BLaER1 treated with 17β-estradiol and CSF1 and Interleukin-3, amounts not matched to agents 10 nM and 100 nM (cell line): ENCODE measurements around the gene MUCL3.
"Not testable (repeated sequence)": the region's sequence is repeated elsewhere in the genome, so short reads cannot be mapped to it uniquely, and the experiment has no call there.

ENCODE experiments used
- H3K27ac ChIP-seq, 11 experiments: shearing (Covaris generic); formaldehyde crosslinking; 2 replicates each; pipeline ENCODE4 v1.8.1; 2022
- H3K27me3 ChIP-seq, 11 experiments: shearing (Covaris generic); formaldehyde crosslinking; 2 replicates each; pipeline ENCODE4 v1.8.1; 2022
- H3K36me3 ChIP-seq, 11 experiments: shearing (Covaris generic); formaldehyde crosslinking; 2 replicates each; pipeline ENCODE4 v1.8.1; 2022
- H3K4me1 ChIP-seq, 10 experiments: shearing (Covaris generic); formaldehyde crosslinking; 2 replicates each; pipeline ENCODE4 v1.8.1; 2022
- H3K4me2 ChIP-seq, 11 experiments: shearing (Covaris generic); formaldehyde crosslinking; 2 replicates each; pipeline ENCODE4 v1.8.1; 2022
- H3K4me3 ChIP-seq, 10 experiments: shearing (Covaris generic); formaldehyde crosslinking; 2 replicates each; pipeline ENCODE4 v1.8.1; 2022
- H3K9ac ChIP-seq, 11 experiments: shearing (Covaris generic); formaldehyde crosslinking; 2 replicates each; pipeline ENCODE4 v1.8.1; 2022
- H3K9me3 ChIP-seq, 11 experiments: shearing (Covaris generic); formaldehyde crosslinking; replicated peaks in 1 of 11; 2 replicates each; pipeline ENCODE4 v1.8.1; 2022
- H4K20me1 ChIP-seq, 11 experiments: shearing (Covaris generic); formaldehyde crosslinking; 2 replicates each; pipeline ENCODE4 v1.8.1; 2022
- Cebpa-rat ChIP-seq, 11 experiments: shearing (Covaris generic); IDR thresholded peaks; 2 replicates each; pipeline ENCODE4 v1.8.1; 2022

The MUCL3 gene

DNA sequence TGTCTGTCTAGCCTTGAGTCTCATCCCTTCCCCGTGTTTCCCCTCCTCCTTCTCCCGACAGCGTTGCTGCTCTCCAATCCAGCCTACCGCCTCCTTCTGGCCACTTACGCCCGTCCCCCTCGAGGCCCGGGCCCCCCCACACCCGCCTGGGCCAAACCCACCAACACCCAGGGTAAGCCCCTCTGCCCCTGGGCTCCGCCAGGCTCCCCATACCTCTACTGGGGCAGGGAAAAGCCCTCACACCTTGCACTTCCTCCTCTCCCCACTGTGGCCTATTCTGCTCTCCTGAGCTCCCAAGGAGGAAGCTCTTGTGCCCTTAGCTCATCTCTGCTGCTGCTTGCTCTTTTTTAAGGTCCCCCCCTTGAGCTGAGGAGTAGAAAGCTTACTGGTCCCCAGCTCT lies 45.4 kb upstream of the MUCL3 start:
- Histone ChIP-seq H3K9me3 (no peaks in the 10 kb centered on the region), H3K9ac (0 out of 22 replicates have a peak overlapping the region, but pooled peaks of 1 of the 11 experiments have one; percentile 29), H3K27me3 (no peaks in the 10 kb centered on the region), H3K27ac (no peak overlapping the region), H3K4me2 (peak overlapping the region in 1 of 11 experiments; percentile 10; a peak in 3 of 22 replicates), H3K4me3 (no peak overlapping the region), H3K4me1 (peaks cover 0 to 17% (median 9%) of the 10 kb centered on the region in 10 experiments; a peak in 13 of 20 replicates), H4K20me1 (peaks cover 0 to 4% (median 0%) of the 10 kb centered on the region in 11 experiments; a peak in 2 of 22 replicates), H3K36me3 (peaks cover 53 to 97% (median 93%) of the 10 kb centered on the region in 11 experiments)
- TF ChIP-seq Cebpa-rat (IDR thresholded peaks at IDR 0.05) = no peak

DNA sequence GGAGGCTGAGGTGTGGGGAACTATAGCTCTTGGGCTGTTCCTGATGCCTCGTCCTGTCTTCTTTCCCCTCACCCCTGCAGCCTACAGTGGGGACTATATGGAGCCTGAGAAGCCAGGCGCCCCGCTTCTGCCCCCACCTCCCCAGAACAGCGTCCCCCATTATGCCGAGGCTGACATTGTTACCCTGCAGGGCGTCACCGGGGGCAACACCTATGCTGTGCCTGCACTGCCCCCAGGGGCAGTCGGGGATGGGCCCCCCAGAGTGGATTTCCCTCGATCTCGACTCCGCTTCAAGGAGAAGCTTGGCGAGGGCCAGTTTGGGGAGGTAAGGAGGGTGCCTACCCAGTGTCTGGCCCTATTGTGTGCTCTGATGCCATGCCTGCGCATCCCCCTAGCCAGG lies 44.2 kb upstream of the MUCL3 start:
- peaks cover 43 to 87% (median 83%) of the 10 kb centered on the region in 11 experiments for H3K36me3 ChIP-seq
- H4K20me1 ChIP-seq = no peaks in the 10 kb centered on the region; a peak in 1 of 22 replicates
- H3K4me1 ChIP-seq = peaks cover 0 to 13% (median 6%) of the 10 kb centered on the region in 10 experiments; a peak in 10 of 20 replicates
- H3K9ac ChIP-seq = no peak overlapping the region
- H3K27me3 ChIP-seq = no peaks in the 10 kb centered on the region
- no peaks in the 10 kb centered on the region for H3K9me3 ChIP-seq
- H3K4me2 ChIP-seq = no peak overlapping the region
- H3K4me3 ChIP-seq = no peak overlapping the region
- no peak overlapping the region for H3K27ac ChIP-seq
- no peak for TF ChIP-seq Cebpa-rat (IDR thresholded peaks at IDR 0.05)

DNA sequence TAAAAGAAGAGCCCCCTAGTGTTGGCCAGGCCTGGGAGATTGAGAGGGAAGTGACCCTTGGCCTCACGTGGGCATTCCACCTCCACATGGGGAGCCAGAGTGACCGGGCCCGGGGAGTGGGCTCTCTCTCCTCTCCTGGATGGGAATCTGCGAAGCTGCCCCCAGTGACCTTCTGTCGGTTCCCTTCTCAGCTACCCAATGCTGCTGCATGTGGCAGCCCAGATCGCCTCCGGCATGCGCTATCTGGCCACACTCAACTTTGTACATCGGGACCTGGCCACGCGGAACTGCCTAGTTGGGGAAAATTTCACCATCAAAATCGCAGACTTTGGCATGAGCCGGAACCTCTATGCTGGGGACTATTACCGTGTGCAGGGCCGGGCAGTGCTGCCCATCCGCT lies 42.9 kb upstream of the MUCL3 start:
- no peak for TF ChIP-seq Cebpa-rat (IDR thresholded peaks at IDR 0.05)
- Histone ChIP-seq H3K4me1 (peaks cover 6 to 26% (median 14%) of the 10 kb centered on the region in 10 experiments; a peak in 18 of 20 replicates), H3K4me3 (no peak overlapping the region), H3K27ac (no peak overlapping the region), H3K4me2 (no peak overlapping the region), H3K36me3 (peaks cover 36 to 73% (median 70%) of the 10 kb centered on the region in 11 experiments), H3K9me3 (no peaks in the 10 kb centered on the region), H3K27me3 (no peaks in the 10 kb centered on the region), H3K9ac (no peak overlapping the region), H4K20me1 (no peaks in the 10 kb centered on the region)

DNA sequence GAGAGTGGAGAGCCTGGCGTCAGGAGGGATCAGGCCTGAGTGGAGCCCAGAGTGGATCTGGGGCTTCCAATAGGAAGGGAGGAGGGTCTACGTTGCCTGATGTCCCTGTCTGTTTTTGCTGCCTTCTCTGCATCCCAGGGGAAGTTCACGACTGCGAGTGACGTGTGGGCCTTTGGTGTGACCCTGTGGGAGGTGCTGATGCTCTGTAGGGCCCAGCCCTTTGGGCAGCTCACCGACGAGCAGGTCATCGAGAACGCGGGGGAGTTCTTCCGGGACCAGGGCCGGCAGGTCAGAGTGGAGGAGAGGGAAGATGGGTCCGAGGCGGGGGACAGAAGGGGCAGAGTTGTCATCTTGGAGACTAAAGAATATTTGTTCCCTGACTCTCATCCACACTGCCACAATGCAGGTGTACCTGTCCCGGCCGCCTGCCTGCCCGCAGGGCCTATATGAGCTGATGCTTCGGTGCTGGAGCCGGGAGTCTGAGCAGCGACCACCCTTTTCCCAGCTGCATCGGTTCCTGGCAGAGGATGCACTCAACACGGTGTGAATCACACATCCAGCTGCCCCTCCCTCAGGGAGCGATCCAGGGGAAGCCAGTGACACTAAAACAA lies 41.9 kb upstream of the MUCL3 start:
- peaks cover 9 to 34% (median 23%) of the 10 kb centered on the region in 10 experiments; a peak in 18 of 20 replicates for H3K4me1 ChIP-seq
- no peaks in the 10 kb centered on the region for H3K9me3 ChIP-seq
- H3K36me3 ChIP-seq = peaks cover 31 to 63% (median 61%) of the 10 kb centered on the region in 11 experiments
- H3K4me2 ChIP-seq = no peak overlapping the region
- H3K27me3 ChIP-seq = no peaks in the 10 kb centered on the region
- no peak overlapping the region for H3K4me3 ChIP-seq
- no peaks in the 10 kb centered on the region for H4K20me1 ChIP-seq
- TF ChIP-seq Cebpa-rat (IDR thresholded peaks at IDR 0.05) = no peak
- no peak overlapping the region for H3K9ac ChIP-seq
- H3K27ac ChIP-seq = no peak overlapping the region

DNA sequence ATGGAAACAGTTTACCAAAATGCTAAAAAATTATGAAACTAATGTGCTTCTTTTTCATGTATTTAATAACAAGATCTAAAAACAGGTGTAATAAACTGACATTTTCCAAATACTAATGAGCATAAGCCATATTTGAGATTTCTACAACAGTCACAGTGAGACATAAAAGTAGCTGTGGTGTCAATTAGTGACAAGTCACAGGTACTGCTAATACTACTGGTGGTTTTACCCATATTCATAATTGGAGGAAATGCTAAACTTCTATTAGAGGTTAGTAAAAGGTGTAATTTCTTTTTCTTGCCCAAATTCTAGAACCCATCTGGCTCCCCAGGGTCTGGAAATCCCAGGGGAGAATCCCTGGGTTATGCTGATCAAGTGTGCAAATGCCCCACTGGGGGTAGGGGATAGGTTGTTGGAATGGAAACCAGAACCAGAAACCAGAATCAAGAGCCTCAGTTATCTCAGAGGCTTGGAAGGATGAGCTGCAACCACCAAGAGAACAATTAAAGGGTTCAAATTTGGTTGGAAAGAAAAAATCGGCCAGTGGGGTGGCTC lies 39.8 kb upstream of the MUCL3 start:
- H3K4me3 ChIP-seq = no peak overlapping the region
- H3K9ac ChIP-seq = no peak overlapping the region
- H3K4me2 ChIP-seq = no peak overlapping the region
- no peak for TF ChIP-seq Cebpa-rat (IDR thresholded peaks at IDR 0.05)
- no peaks in the 10 kb centered on the region for H3K27me3 ChIP-seq
- peaks cover 9 to 26% (median 20%) of the 10 kb centered on the region in 10 experiments; a peak in 18 of 20 replicates for H3K4me1 ChIP-seq
- no peaks in the 10 kb centered on the region for H3K9me3 ChIP-seq
- H4K20me1 ChIP-seq = no peaks in the 10 kb centered on the region
- no peak overlapping the region for H3K27ac ChIP-seq
- peaks cover 31 to 43% (median 40%) of the 10 kb centered on the region in 11 experiments for H3K36me3 ChIP-seq

DNA sequence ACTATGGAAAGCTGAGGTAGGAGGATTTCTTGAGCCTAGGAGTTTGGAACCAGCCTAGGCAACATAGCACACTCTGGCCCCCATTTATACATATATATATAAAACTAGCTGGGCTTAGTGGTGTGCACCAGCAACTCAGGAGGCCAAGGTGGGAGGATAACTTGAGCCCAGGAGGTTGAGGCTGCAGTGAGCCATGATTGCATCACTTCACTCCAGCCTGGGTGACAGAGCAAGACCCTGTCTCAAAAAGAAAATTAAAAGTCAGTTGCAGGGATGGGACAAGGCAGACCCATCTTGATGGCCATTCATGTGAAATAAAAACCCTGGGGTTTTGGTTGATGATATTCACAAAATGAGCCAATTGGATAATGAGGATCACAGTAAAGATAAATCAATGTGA lies 39.3 kb upstream of the MUCL3 start:
- Histone ChIP-seq H3K4me2 (no peak overlapping the region; a peak in 1 of 22 replicates), H4K20me1 (no peaks in the 10 kb centered on the region), H3K36me3 (peaks cover 27 to 38% (median 35%) of the 10 kb centered on the region in 11 experiments), H3K27me3 (no peaks in the 10 kb centered on the region), H3K9ac (no peak overlapping the region), H3K9me3 (no peaks in the 10 kb centered on the region), H3K4me1 (peaks cover 9 to 25% (median 19%) of the 10 kb centered on the region in 10 experiments; a peak in 18 of 20 replicates), H3K27ac (no peak overlapping the region), H3K4me3 (no peak overlapping the region)
- TF ChIP-seq Cebpa-rat (IDR thresholded peaks at IDR 0.05) = no peak

DNA sequence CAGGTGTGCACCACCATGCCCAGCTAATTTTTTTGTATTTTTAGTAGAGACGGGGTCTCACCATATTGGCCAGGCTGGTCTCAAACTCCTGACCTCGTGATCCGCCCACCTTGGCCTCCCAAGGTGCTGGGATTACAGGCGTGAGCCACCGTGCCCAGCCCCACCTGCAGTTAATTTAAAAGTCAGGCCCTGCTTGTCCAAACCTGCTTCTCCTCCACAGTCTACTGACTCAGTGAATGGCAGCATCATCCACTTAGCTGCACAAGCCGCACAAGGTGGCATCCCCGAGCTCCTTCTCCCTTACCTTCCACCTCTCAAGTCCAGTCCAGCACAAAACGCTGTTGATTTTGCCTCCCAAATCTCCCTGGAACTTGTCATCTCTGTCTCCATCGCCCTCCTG lies 38.6 kb upstream of the MUCL3 start:
- not testable (repeated sequence) for H3K27ac ChIP-seq, H3K27me3 ChIP-seq, H3K9me3 ChIP-seq, H3K4me3 ChIP-seq, H4K20me1 ChIP-seq
- Histone ChIP-seq H3K4me1 (peaks cover 9 to 27% (median 19%) of the 10 kb centered on the region in 10 experiments; a peak in 18 of 20 replicates), H3K36me3 (peaks cover 22 to 33% (median 30%) of the 10 kb centered on the region in 11 experiments), H3K4me2 (peak overlapping the region in 9 of 11 experiments; percentile 29 to 84 (median 64); a peak in 17 of 22 replicates), H3K9ac (peak overlapping the region in 1 of 11 experiments; percentile 20; a peak in 1 of 22 replicates)

DNA sequence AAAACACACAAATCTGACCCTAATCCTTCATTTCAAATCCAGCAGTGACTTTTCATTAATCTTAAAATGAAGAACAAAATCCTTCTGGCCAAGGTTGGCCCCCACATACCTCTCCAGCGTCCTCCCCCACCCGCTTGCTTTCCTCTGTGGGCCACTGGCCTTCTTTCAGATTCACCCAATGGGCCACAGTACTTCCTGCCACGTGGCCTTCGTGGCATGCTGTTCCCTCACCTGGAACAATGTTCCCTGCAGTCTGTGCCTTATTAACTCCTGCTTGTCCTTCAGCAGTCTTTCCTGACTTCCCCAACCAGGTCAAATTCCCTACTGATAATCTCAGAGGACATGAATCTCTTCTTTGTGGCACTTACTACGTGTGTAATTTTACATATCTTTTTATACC lies 38.1 kb upstream of the MUCL3 start:
- H3K36me3 ChIP-seq = peaks cover 18 to 28% (median 25%) of the 10 kb centered on the region in 11 experiments
- no peaks in the 10 kb centered on the region for H4K20me1 ChIP-seq
- no peak for TF ChIP-seq Cebpa-rat (IDR thresholded peaks at IDR 0.05)
- H3K27ac ChIP-seq = peak overlapping the region in 1 of 11 experiments; percentile 4; a peak in 2 of 22 replicates
- H3K27me3 ChIP-seq = no peaks in the 10 kb centered on the region
- H3K4me1 ChIP-seq = peaks cover 9 to 31% (median 24%) of the 10 kb centered on the region in 10 experiments; a peak in 18 of 20 replicates
- peak overlapping the region in 3 of 11 experiments; percentile 4 to 20 (median 7); a peak in 2 of 22 replicates for H3K9ac ChIP-seq
- no peak overlapping the region for H3K4me3 ChIP-seq
- H3K9me3 ChIP-seq = no peaks in the 10 kb centered on the region
- H3K4me2 ChIP-seq = peak overlapping the region in 10 of 11 experiments; percentile 21 to 84 (median 61); a peak in 18 of 22 replicates

DNA sequence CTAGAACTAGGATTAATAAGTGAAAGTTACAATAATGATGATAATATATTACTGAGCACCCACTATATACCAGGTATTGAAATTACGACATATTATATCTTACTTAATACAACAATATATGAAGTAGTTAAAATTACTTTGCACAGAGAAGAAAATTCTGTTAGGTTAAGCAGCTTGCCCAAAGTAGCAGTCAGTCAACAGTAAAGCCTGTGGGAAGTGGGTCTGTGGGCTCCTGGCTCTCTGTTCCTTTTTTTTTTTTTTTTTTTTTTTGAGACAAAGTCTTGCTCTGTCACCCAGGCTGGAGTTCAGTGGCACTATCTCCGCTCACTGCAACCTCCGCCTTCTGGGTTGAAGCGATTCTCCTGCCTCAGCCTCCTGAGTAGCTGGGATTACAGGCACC lies 37.5 kb upstream of the MUCL3 start:
- Histone ChIP-seq H3K4me2 (peak overlapping the region in 9 of 11 experiments; percentile 29 to 84 (median 64); a peak in 17 of 22 replicates), H3K9ac (no peak overlapping the region), H3K4me3 (no peak overlapping the region), H4K20me1 (no peaks in the 10 kb centered on the region), H3K36me3 (peaks cover 13 to 22% (median 20%) of the 10 kb centered on the region in 11 experiments), H3K27me3 (no peaks in the 10 kb centered on the region), H3K27ac (no peak overlapping the region), H3K4me1 (peaks cover 9 to 31% (median 25%) of the 10 kb centered on the region in 10 experiments; a peak in 18 of 20 replicates), H3K9me3 (no peaks in the 10 kb centered on the region)
- no peak for TF ChIP-seq Cebpa-rat (IDR thresholded peaks at IDR 0.05)

DNA sequence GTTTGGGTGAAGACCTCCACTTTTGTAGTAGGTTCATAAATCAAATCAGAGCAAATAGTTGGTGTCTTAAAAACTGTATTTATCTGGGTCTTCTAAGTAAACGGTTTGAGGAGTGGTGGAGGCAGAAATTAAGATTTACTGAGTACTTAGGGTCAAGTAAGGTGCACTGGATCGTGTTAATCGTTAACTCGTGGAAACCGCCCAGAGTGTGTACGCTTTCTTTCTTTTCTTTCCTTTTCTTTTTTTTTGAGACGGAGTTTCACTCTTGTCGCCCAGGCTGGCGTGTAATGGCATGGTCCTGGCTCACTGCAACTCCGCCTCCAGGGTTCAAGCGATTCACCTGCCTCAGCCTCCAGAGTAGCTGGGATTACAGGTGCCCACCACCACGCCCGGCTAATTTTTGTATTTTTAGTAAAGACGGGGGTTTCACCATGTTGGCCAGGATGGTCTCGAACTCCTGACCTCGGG lies 33.4 kb upstream of the MUCL3 start:
- Histone ChIP-seq H3K4me1 (peaks cover 25 to 38% (median 29%) of the 10 kb centered on the region in 10 experiments), H3K9ac (peak overlapping the region in 7 of 11 experiments; percentile 8 to 88 (median 80); a peak in 8 of 22 replicates), H3K27ac (peak overlapping the region in 6 of 11 experiments; percentile 6 to 76 (median 43); a peak in 9 of 22 replicates), H3K4me3 (peak overlapping the region; percentile 80 to 96 (median 88); a peak in 18 of 20 replicates), H3K4me2 (peak overlapping the region; percentile 35 to 91 (median 55); a peak in 21 of 22 replicates), H3K36me3 (peaks cover 25 to 32% (median 28%) of the 10 kb centered on the region in 11 experiments)
- not testable (repeated sequence) for H4K20me1 ChIP-seq, H3K27me3 ChIP-seq, H3K9me3 ChIP-seq
